Measurements from ENCODE around the gene KCNMB4. TPM values are rescaled to one million over a fixed set of nuclear protein-coding genes. Genes with fewer than 3 reads are reported as not detected.

The KCNMB4 gene
- total RNA-seq, 1 donor from 2014 or later: 0.79 TPM

GRCh38 chr12:70393787-70394499, 27.9 kb downstream of the KCNMB4 start:
- DNase-seq (ENCODE audit: low read depth): peak; percentile 39

GRCh38 chr12:70398002-70398401, 31.9 kb downstream of the KCNMB4 start:
- FAIRE-seq: no peak
- no peak overlapping the region for H3K4me3 ChIP-seq (ENCODE audit: low read depth, low read length)
- no peaks in the 10 kb centered on the region for H3K36me3 ChIP-seq (ENCODE audit: control insufficient read depth, insufficient read depth, low read length)
- no peak for DNase-seq (ENCODE audit: low read depth)
- TF ChIP-seq, protein P1, sequence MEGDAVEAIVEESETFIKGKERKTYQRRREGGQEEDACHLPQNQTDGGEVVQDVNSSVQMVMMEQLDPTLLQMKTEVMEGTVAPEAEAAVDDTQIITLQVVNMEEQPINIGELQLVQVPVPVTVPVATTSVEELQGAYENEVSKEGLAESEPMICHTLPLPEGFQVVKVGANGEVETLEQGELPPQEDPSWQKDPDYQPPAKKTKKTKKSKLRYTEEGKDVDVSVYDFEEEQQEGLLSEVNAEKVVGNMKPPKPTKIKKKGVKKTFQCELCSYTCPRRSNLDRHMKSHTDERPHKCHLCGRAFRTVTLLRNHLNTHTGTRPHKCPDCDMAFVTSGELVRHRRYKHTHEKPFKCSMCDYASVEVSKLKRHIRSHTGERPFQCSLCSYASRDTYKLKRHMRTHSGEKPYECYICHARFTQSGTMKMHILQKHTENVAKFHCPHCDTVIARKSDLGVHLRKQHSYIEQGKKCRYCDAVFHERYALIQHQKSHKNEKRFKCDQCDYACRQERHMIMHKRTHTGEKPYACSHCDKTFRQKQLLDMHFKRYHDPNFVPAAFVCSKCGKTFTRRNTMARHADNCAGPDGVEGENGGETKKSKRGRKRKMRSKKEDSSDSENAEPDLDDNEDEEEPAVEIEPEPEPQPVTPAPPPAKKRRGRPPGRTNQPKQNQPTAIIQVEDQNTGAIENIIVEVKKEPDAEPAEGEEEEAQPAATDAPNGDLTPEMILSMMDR (IDR thresholded peaks at IDR 0.05; ENCODE audit: insufficient read depth, low read length, severe bottlenecking): no peak
- peaks cover 2% of the 10 kb centered on the region for H3K27me3 ChIP-seq (ENCODE audit: control insufficient read depth, insufficient read depth, low read length)

More at GRCh38 chr12:70393787-70394499, 27.9 kb downstream of the KCNMB4 start:
- no peaks in the 10 kb centered on the region for H3K36me3 ChIP-seq (ENCODE audit: control insufficient read depth, insufficient read depth, low read length)
- no peak for FAIRE-seq
- H3K27me3 ChIP-seq (ENCODE audit: control insufficient read depth, insufficient read depth, low read length): peaks cover 2% of the 10 kb centered on the region
- TF ChIP-seq, protein P1 (IDR thresholded peaks at IDR 0.05; ENCODE audit: insufficient read depth, low read length, severe bottlenecking): no peak
- H3K4me3 ChIP-seq (ENCODE audit: low read depth, low read length): no peak overlapping the region

- Histone ChIP-seq H3K4me3 (ENCODE audit: low read depth, low read length) (no peak overlapping the region), H3K36me3 (ENCODE audit: control insufficient read depth, insufficient read depth, low read length) (no peaks in the 10 kb centered on the region), H3K27me3 (ENCODE audit: control insufficient read depth, insufficient read depth, low read length) (peaks cover 2% of the 10 kb centered on the region)
- FAIRE-seq: no peak
- DNase-seq (ENCODE audit: low read depth): no peak
- TF ChIP-seq, protein P1 (IDR thresholded peaks at IDR 0.05; ENCODE audit: insufficient read depth, low read length, severe bottlenecking): no peak
These were observed 32.8 kb downstream of the KCNMB4 start for GRCh38 chr12:70398862-70399261.

- Histone ChIP-seq H3K36me3 (ENCODE audit: control insufficient read depth, insufficient read depth, low read length) (no peaks in the 10 kb centered on the region), H3K4me3 (ENCODE audit: low read depth, low read length) (no peak overlapping the region), H3K27me3 (ENCODE audit: control insufficient read depth, insufficient read depth, low read length) (peaks cover 2% of the 10 kb centered on the region)
- TF ChIP-seq, protein P1 (IDR thresholded peaks at IDR 0.05; ENCODE audit: insufficient read depth, low read length, severe bottlenecking): no peak
- no peak for DNase-seq (ENCODE audit: low read depth)
- no peak for FAIRE-seq
These were observed 33.2 kb downstream of the KCNMB4 start for GRCh38 chr12:70399311-70399710.

DNA sequence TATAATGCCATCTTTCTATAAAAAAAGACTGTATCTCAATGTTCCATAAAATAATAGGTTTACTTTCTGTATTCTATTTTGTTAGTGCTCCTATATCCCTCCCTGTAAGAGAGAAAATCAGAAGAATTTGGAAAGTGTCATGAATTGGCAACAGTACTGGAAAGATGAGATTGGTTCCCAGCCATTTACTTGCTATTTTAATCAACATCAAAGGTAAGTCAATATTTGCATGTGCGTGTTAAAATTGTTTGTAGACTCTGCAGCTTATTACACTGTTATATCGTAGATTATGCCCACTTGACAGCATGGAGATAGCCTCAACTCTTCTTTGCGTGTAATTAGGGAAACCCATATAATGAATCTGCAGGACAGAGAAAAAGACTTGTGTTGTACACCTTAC, 34.0 kb downstream of the KCNMB4 start:
- no peak for FAIRE-seq
- Histone ChIP-seq H3K36me3 (ENCODE audit: control insufficient read depth, insufficient read depth, low read length) (no peaks in the 10 kb centered on the region), H3K4me3 (ENCODE audit: low read depth, low read length) (no peak overlapping the region), H3K27me3 (ENCODE audit: control insufficient read depth, insufficient read depth, low read length) (peaks cover 2% of the 10 kb centered on the region)
- no peak for DNase-seq (ENCODE audit: low read depth)
- TF ChIP-seq, protein P1 (IDR thresholded peaks at IDR 0.05; ENCODE audit: insufficient read depth, low read length, severe bottlenecking): no peak

GRCh38 chr12:70402597-70402996, 36.5 kb downstream of the KCNMB4 start:
- FAIRE-seq (no peak), DNase-seq (ENCODE audit: low read depth) (peak; percentile 7)
- no peak overlapping the region for H3K4me3 ChIP-seq (ENCODE audit: low read depth, low read length)

More at GRCh38 chr12:70402597-70402996, 36.5 kb downstream of the KCNMB4 start:
- Histone ChIP-seq H3K27me3 (ENCODE audit: control insufficient read depth, insufficient read depth, low read length) (no peaks in the 10 kb centered on the region), H3K36me3 (ENCODE audit: control insufficient read depth, insufficient read depth, low read length) (no peaks in the 10 kb centered on the region)
- TF ChIP-seq, protein P1 (IDR thresholded peaks at IDR 0.05; ENCODE audit: insufficient read depth, low read length, severe bottlenecking): peak; percentile 22

Data from bronchial epithelial cell (primary cell).